ENCODE results near the gene PPP2R2C. TPM values are rescaled to one million over a fixed set of nuclear protein-coding genes. Genes with fewer than 3 reads are reported as not detected.

The PPP2R2C gene
- total RNA-seq, 1 donor from 2014 or later: 10.8 TPM

GRCh38 chr4:6471307-6472007 is 957 bp downstream of the PPP2R2C start:
- Mint-ChIP-seq H3K27me3 (peaks cover 82% of the 10 kb centered on the region), H3K36me3 (no peaks in the 10 kb centered on the region), H3K9me3 (no peaks in the 10 kb centered on the region), H3K4me3 (peak overlapping the region; percentile 70), H3K4me1 (ENCODE audit: unreplicated experiment) (no peaks in the 10 kb centered on the region), H3K27ac (no peak overlapping the region)
- DNase-seq (ENCODE audit: extremely low spot score, unreplicated experiment): peak; percentile 42
- TF ChIP-seq, protein P1, sequence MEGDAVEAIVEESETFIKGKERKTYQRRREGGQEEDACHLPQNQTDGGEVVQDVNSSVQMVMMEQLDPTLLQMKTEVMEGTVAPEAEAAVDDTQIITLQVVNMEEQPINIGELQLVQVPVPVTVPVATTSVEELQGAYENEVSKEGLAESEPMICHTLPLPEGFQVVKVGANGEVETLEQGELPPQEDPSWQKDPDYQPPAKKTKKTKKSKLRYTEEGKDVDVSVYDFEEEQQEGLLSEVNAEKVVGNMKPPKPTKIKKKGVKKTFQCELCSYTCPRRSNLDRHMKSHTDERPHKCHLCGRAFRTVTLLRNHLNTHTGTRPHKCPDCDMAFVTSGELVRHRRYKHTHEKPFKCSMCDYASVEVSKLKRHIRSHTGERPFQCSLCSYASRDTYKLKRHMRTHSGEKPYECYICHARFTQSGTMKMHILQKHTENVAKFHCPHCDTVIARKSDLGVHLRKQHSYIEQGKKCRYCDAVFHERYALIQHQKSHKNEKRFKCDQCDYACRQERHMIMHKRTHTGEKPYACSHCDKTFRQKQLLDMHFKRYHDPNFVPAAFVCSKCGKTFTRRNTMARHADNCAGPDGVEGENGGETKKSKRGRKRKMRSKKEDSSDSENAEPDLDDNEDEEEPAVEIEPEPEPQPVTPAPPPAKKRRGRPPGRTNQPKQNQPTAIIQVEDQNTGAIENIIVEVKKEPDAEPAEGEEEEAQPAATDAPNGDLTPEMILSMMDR (conservative IDR thresholded peaks at IDR 0.05): no peak

DNA sequence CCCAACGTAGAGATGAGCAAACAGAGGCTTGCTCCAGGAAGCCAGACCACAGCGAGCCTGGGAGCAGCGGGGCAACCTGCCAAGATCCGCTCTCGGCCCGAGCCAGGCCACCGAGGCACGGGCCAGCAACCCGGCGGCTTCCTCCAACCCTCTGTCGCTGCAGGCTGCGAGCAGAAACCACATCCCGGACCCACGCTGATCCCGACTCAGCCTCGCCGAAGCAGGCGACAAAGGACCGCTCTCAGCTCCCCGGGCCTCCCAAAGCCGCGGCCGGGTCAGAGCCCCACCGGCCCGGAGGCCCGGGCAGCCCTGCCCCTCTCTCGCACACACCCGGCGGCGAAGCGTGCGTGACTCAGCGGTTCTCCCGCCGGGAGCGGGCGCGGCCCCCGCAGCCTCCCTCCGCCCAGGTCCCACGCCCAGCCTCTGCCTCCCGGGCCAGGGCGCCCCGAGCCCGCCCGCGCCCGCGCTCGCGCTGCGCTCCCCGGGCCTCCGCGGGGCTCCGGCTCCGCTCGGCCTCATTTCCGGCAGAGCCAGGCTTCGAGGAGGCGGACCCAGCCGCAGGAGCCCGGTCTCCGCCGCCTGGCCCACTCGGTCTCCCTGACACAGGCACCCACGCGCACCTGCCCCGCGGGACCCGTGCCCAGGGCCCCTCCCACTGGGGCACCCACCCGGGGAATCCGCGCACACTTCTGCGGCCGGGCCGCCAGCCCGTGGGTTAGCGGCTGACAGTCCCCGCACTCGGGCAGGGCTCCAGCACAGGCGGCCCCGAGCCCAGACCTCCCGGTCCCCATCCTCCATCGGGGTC is 1.7 kb downstream of the PPP2R2C start:
- DNase-seq (ENCODE audit: extremely low spot score, unreplicated experiment): peak; percentile 69
- no peaks in the 10 kb centered on the region for H3K36me3 Mint-ChIP-seq
- TF ChIP-seq, protein P1 (conservative IDR thresholded peaks at IDR 0.05): no peak
- H3K4me3 Mint-ChIP-seq: peak overlapping the region; percentile 81
- H3K27me3 Mint-ChIP-seq: peaks cover 82% of the 10 kb centered on the region
- no peaks in the 10 kb centered on the region for H3K4me1 Mint-ChIP-seq (ENCODE audit: unreplicated experiment)
- H3K9me3 Mint-ChIP-seq: no peaks in the 10 kb centered on the region
- no peak overlapping the region for H3K27ac Mint-ChIP-seq

DNA sequence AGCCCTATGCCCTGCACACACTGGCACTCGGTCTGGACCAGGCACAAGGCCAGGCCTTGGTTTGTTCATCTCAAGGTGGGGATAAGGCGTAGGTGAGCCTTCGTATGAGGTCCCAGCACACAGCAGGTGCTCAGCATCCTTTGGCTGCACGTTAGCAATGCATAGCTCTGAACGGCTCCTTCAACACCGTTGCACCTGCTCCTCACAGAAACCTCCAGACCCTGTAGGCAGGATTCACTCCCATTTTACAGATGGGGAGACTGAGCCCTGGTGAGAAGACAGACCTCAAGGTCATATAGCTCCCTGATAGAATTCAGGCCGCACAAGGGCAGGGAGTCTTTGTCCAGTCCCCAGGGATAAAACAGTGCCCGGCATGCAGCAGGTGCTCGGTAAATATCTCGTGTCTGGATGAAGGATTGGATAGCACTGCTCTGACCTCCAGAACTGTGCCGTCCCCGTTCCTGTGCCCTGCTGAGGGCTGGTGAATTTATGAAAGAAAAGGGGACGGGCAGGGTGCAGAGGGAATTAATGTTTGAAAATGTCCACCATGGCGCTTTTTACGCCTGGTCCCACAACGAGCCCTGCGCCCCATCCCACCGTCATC is 2.4 kb downstream of the PPP2R2C start:
- Mint-ChIP-seq H3K36me3 (no peaks in the 10 kb centered on the region), H3K9me3 (no peaks in the 10 kb centered on the region), H3K4me3 (peak overlapping the region; percentile 81), H3K4me1 (ENCODE audit: unreplicated experiment) (no peaks in the 10 kb centered on the region), H3K27me3 (peaks cover 82% of the 10 kb centered on the region), H3K27ac (no peak overlapping the region)
- TF ChIP-seq, protein P1 (conservative IDR thresholded peaks at IDR 0.05): no peak
- peak; percentile 27 for DNase-seq (ENCODE audit: extremely low spot score, unreplicated experiment)

GRCh38 chr4:6469144-6469543 is 3.3 kb downstream of the PPP2R2C start:
- peaks cover 83% of the 10 kb centered on the region for H3K27me3 Mint-ChIP-seq

DNA sequence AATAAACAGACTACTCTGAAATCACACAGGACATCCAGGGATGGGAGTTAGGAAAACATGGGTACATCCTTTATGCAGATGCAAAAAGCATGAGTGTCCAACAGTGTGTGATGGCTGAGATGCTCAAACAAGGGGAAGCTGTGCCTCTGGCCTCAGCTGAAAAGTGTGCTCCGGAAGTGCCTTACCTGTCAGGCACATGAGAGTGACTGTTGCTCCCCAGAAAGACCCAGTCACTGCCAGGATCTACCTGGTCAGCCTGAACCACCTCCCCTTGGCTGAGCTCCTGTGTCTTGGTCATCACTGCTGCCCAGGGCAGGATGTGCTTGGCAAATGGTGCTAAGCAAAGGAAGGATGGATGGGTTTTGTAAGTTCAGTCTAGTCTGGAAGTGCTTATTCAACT is 4.0 kb downstream of the PPP2R2C start:
- H3K36me3 Mint-ChIP-seq: no peaks in the 10 kb centered on the region
- DNase-seq (ENCODE audit: extremely low spot score, unreplicated experiment): peak; percentile 24
- peaks cover 82% of the 10 kb centered on the region for H3K27me3 Mint-ChIP-seq
- H3K4me3 Mint-ChIP-seq: peak overlapping the region; percentile 59
- H3K4me1 Mint-ChIP-seq (ENCODE audit: unreplicated experiment): no peaks in the 10 kb centered on the region
- no peaks in the 10 kb centered on the region for H3K9me3 Mint-ChIP-seq
- no peak overlapping the region for H3K27ac Mint-ChIP-seq
- TF ChIP-seq, protein P1 (conservative IDR thresholded peaks at IDR 0.05): no peak

More at GRCh38 chr4:6469144-6469543, 3.3 kb downstream of the PPP2R2C start:
- no peaks in the 10 kb centered on the region for H3K9me3 Mint-ChIP-seq
- no peaks in the 10 kb centered on the region for H3K4me1 Mint-ChIP-seq (ENCODE audit: unreplicated experiment)
- H3K36me3 Mint-ChIP-seq: no peaks in the 10 kb centered on the region
- TF ChIP-seq, protein P1 (conservative IDR thresholded peaks at IDR 0.05): no peak
- H3K4me3 Mint-ChIP-seq: peak overlapping the region; percentile 70
- no peak overlapping the region for H3K27ac Mint-ChIP-seq
- peak; percentile 31 for DNase-seq (ENCODE audit: extremely low spot score, unreplicated experiment)
